HepG2 (cell line): ENCODE data around the gene PPP1CA. TPM values are rescaled to one million over a fixed set of nuclear protein-coding genes. Genes with fewer than 3 reads are reported as not detected.

Experiments used
- ATAC-seq: fragments of 200-7000 bp; cut with Tn5 transposase; 3 replicates; pipeline ENCODE4 v1.9.1; 2020; ENCODE audit warnings: mild to moderate bottlenecking, moderate library complexity
- BruUV-seq: library from RNA; stranded (reverse); fragments of 400-500 nt; replicated peaks from 2 replicates; lab custom pipeline; 2021; lab: Mats Ljungman, UMichigan
- CTCF ChIA-PET: fragments of 300-600 bp; formaldehyde crosslinking; extraction: SDS; loops from one replicate; lab custom pipeline; 2021; ENCODE audit warnings: low total read pairs, inconsistent platforms, low intra/inter-chr PET ratio; lab: Yijun Ruan, JAX
- POLR2A ChIA-PET: fragments of 350-600 bp; sonication (Branson Sonifier 250); formaldehyde crosslinking; loops from one replicate; lab custom pipeline; 2020; ENCODE audit warnings: antibody characterized with exemption, inconsistent platforms; lab: Yijun Ruan, JAX
- DNase-seq: peaks from one replicate; pipeline ENCODE4 v3.0.0-alpha.2; 2015; ENCODE audit warnings: low spot score
- FAIRE-seq: peaks from 3 replicates; lab custom pipeline; 2011; peaks lifted over from hg19 to GRCh38; lab: Jason Lieb, UNC
- H2AFZ ChIP-seq: one replicate; pipeline ENCODE4 v1.6.1; 2011; ENCODE audit warnings: low read length, inconsistent platforms
- H3K27ac ChIP-seq: fragments of 300-600 bp; 3 replicates; pipeline ENCODE4 v1.8.0; 2011; ENCODE audit warnings: mixed run types, mild to moderate bottlenecking, mixed read lengths, low read length, inconsistent platforms; ENCODE audit not compliant: insufficient read depth; ENCODE audit errors: extremely low read length
- H3K27me3 ChIP-seq, 2 experiments: fragments of 200-600 bp in 1 of 2; 2 replicates in 1 of 2; 3 replicates in 1 of 2; pipeline versions ENCODE4 v1.6.0 to v1.8.0; 2011; ENCODE audit warnings: low read length in 2 of 2, mild to moderate bottlenecking in 2 of 2, moderate library complexity in 2 of 2, inconsistent platforms in 1 of 2; ENCODE audit not compliant: insufficient read depth in 2 of 2, control insufficient read depth in 1 of 2
- H3K36me3 ChIP-seq, 2 experiments: fragments of 200-600 bp in 1 of 2; replicated peaks in 1 of 2; 2 replicates in 1 of 2; 3 replicates in 1 of 2; pipeline versions ENCODE4 v1.5.1 to v1.8.0; 2011; ENCODE audit warnings: low read length in 2 of 2, inconsistent platforms in 1 of 2; ENCODE audit not compliant: insufficient read depth in 2 of 2, control insufficient read depth in 1 of 2
- H3K4me1 ChIP-seq: 2 replicates; pipeline ENCODE4 v1.5.1; 2012; ENCODE audit warnings: low read length, inconsistent platforms; ENCODE audit not compliant: insufficient read depth
- H3K4me2 ChIP-seq: 2 replicates; pipeline ENCODE4 v1.6.0; 2011; ENCODE audit warnings: low read depth, low read length, inconsistent platforms
- H3K4me3 ChIP-seq, 3 experiments: fragments of 200-600 bp in 1 of 3; sonication (generic), shearing (Covaris generic) in 1 of 3; replicated peaks in 1 of 3; 2 replicates each; pipeline ENCODE4 v1.5.1; 2011 to 2016; ENCODE audit warnings: low read length in 3 of 3, inconsistent platforms in 2 of 3, low read depth in 2 of 3, mild to moderate bottlenecking in 2 of 3, control low read depth in 1 of 3, mixed read lengths in 1 of 3; ENCODE audit not compliant: insufficient read depth in 1 of 3
- H3K79me2 ChIP-seq: one replicate; pipeline ENCODE4 v1.6.1; 2011; ENCODE audit warnings: low read length, inconsistent platforms; ENCODE audit not compliant: insufficient read depth
- H3K9ac ChIP-seq: 2 replicates; pipeline ENCODE4 v1.6.0; 2011; ENCODE audit warnings: mild to moderate bottlenecking, low read depth, low read length, inconsistent platforms; ENCODE audit not compliant: insufficient read depth
- H3K9me3 ChIP-seq: 2 replicates; pipeline ENCODE4 v1.5.1; 2012; ENCODE audit warnings: mild to moderate bottlenecking, low read length
- H4K20me1 ChIP-seq: 2 replicates; pipeline ENCODE4 v1.6.0; 2011; ENCODE audit warnings: inconsistent platforms, mild to moderate bottlenecking, low read length, moderate library complexity; ENCODE audit not compliant: insufficient read depth
- CREM ChIP-seq, 2 experiments: sonication (generic) in 1 of 2; formaldehyde crosslinking in 1 of 2; IDR thresholded peaks; 2 replicates each; pipeline versions ENCODE4 v1.4.0 to v1.6.1; 2016 to 2020; ENCODE audit warnings: antibody characterized with exemption in 1 of 2, mild to moderate bottlenecking in 1 of 2, missing genetic modification reagents in 1 of 2
- FLYWCH1 ChIP-seq: sonication (generic); formaldehyde crosslinking; IDR thresholded peaks from 2 replicates; pipeline ENCODE4 v1.8.1; 2023; ENCODE audit warnings: mild to moderate bottlenecking, missing genetic modification reagents
- FOXJ3 ChIP-seq: sonication (generic); formaldehyde crosslinking; IDR thresholded peaks from 2 replicates; pipeline ENCODE4 v1.4.0; 2020; ENCODE audit warnings: missing genetic modification reagents, mild to moderate bottlenecking, borderline replicate concordance
- HOXD1 ChIP-seq: sonication (generic); formaldehyde crosslinking; IDR thresholded peaks from 2 replicates; pipeline ENCODE4 v1.5.0; 2020; ENCODE audit warnings: missing genetic modification reagents
- JDP2 ChIP-seq: sonication (generic); formaldehyde crosslinking; IDR thresholded peaks from 2 replicates; pipeline ENCODE4 v1.8.1; 2022; ENCODE audit warnings: missing genetic modification reagents, borderline replicate concordance
- KDM2A ChIP-seq: sonication (generic); formaldehyde crosslinking; IDR thresholded peaks from 2 replicates; pipeline ENCODE4 v1.4.0; 2020; ENCODE audit warnings: low read depth, missing genetic modification reagents, borderline replicate concordance
- MAFK ChIP-seq, 2 experiments: IDR thresholded peaks in 1 of 2; conservative IDR thresholded peaks in 1 of 2; 2 replicates each; pipeline ENCODE4 v1.6.1; 2011; ENCODE audit warnings: improper control_type of control experiment in 2 of 2, low read length in 2 of 2
- NFE2L2 ChIP-seq: fragments of 150-350 bp; IDR thresholded peaks from 2 replicates; pipeline ENCODE4 v1.6.1; 2014; ENCODE audit warnings: low read length
- SOX6 ChIP-seq, 2 experiments: fragments of 450-650 bp in 1 of 2; sonication (generic) in 1 of 2; formaldehyde crosslinking in 1 of 2; IDR thresholded peaks; 2 replicates each; pipeline versions ENCODE4 v1.4.0 to v1.6.1; 2017 to 2020; ENCODE audit warnings: antibody characterized with exemption in 1 of 2, mild to moderate bottlenecking in 1 of 2, missing genetic modification reagents in 1 of 2
- ZNF431 ChIP-seq: sonication (generic); formaldehyde crosslinking; IDR thresholded peaks from 2 replicates; pipeline ENCODE4 v1.9.0; 2022; ENCODE audit warnings: missing genetic modification reagents, low read depth, mild to moderate bottlenecking, borderline replicate concordance
- ZNF547 ChIP-seq: sonication (generic); formaldehyde crosslinking; IDR thresholded peaks from 2 replicates; pipeline ENCODE4 v1.5.1; 2020; ENCODE audit warnings: mild to moderate bottlenecking, missing genetic modification reagents
- ZNF572 ChIP-seq: sonication (generic); formaldehyde crosslinking; IDR thresholded peaks from 2 replicates; pipeline ENCODE4 v1.5.1; 2020; ENCODE audit warnings: mild to moderate bottlenecking, missing genetic modification reagents
- WGBS: methylation state at CpG from one replicate; pipeline ENCODE4 v1.1.6; 2017; ENCODE audit warnings: low lambda C conversion rate; 5-methylcytosine and 5-hydroxymethylcytosine counted together
- in situ Hi-C: cut with HindIII; loops from 2 replicates; pipeline ENCODE4 v1.10.0; 2017; ENCODE audit warnings: low pct_unique_long_range_greater_than_20kb; ENCODE audit not compliant: extremely low pct_ligation_motif_present
- intact Hi-C: fragments of 100-400 bp; cut with micrococcal nuclease; formaldehyde crosslinking; loops from one replicate; pipeline ENCODE4 v1.10.0; 2022; ENCODE audit not compliant: unreplicated experiment
- polyA plus RNA-seq, 8 experiments: library from polyadenylated mRNA; depleted of rRNA in 3 of 8; stranded (reverse) in 7 of 8; unstranded in 1 of 8; fragments of >200 nt; fragmentation: Illumina TruSeq in 4 of 8; extraction: Trizol in 4 of 8; gene quantifications; 2 replicates each; pipeline versions ENCODE4 v1.2.1 to v1.2.3, GENCODE V29; 2011 to 2016; ENCODE audit warnings: low read depth in 4 of 8, missing spikeins in 1 of 8, mixed read lengths in 1 of 8; ENCODE audit not compliant: insufficient read depth in 1 of 8
- total RNA-seq, 5 experiments: library from RNA; depleted of rRNA; stranded (reverse); fragments of >200 nt; fragmentation: Illumina TruSeq; extraction: Trizol; gene quantifications; 2 replicates each; pipeline ENCODE4 v1.2.3, GENCODE V29; 2016; ENCODE audit warnings: low read depth in 1 of 5
- TF ChIP-seq, protein P1 (sequence below): sonication (generic); formaldehyde crosslinking; IDR thresholded peaks from 2 replicates; pipeline ENCODE4 v1.8.0; 2022; ENCODE audit warnings: mild to moderate bottlenecking, missing genetic modification reagents, moderate library complexity
- TF ChIP-seq, protein P2 (sequence below): sonication (generic); formaldehyde crosslinking; conservative IDR thresholded peaks from 2 replicates; pipeline ENCODE4 v1.4.0; 2020; ENCODE audit warnings: missing genetic modification reagents

PPP1CA gene
- total and polyA plus RNA-seq, 2 of the 13 experiments (the other 11 are each of a cell fraction or from before 2014, with no cell fraction given), result 149 to 170 TPM

DNA sequence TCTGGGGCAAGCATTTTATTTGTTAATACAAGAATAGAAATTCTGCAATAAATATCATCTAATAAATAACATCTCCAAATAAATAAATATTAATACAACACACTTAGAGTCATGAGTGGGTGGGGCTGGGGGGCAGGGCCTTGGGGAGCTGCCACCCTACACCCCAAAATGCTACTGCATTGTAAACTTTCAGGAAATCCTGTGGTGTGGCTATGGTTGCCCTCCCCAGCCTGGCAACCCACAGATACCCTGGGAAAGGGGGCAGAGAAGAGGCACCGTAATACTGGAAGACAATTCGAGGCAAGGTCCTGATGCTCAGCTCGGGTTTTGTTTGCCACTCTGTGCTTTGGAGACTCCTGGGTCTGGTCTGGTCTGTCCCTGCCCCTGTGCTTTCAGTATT lies 37.5 kb downstream of the PPP1CA start:
- ChIA-PET CTCF (no interaction called here), POLR2A (interaction anchor here (2.9 kb wide), 2 partner anchors 9 to 11 kb away, joined by 9 to 10 read pairs; partner anchors contain the start of genes CLCF1 and POLD4)
- DNase-seq, result no peak
- no peak for ATAC-seq
- H3K27ac ChIP-seq, result no peak overlapping the region
- H3K27me3 ChIP-seq, result no peaks in the 10 kb centered on the region
- no peak overlapping the region for H3K4me2 ChIP-seq
- WGBS, result 88% methylated on average over 3 of the region's 3 CpGs
- H3K36me3 ChIP-seq, result no peaks in the 10 kb centered on the region
- BruUV-seq, result no TSS peak
- no peak overlapping the region for H3K9ac ChIP-seq
- no peak for FAIRE-seq
- no peak overlapping the region for H2AFZ ChIP-seq
- H3K4me1 ChIP-seq, result no peaks in the 10 kb centered on the region
- in situ Hi-C loops (no loop called here), intact Hi-C loops (no loop called here)
- no peaks in the 10 kb centered on the region for H3K79me2 ChIP-seq
- no peak overlapping the region for H3K4me3 ChIP-seq
- no peak for TF ChIP-seq HOXD1
- TF ChIP-seq CREM (IDR thresholded peaks at IDR 0.05), result no peak
- no peak for TF ChIP-seq CREM (CRISPR knock-in tag; IDR thresholded peaks at IDR 0.05)
- no peak for TF ChIP-seq ZNF431 (CRISPR knock-in tag)
- no peak for TF ChIP-seq ZNF547
- TF ChIP-seq, protein P1, sequence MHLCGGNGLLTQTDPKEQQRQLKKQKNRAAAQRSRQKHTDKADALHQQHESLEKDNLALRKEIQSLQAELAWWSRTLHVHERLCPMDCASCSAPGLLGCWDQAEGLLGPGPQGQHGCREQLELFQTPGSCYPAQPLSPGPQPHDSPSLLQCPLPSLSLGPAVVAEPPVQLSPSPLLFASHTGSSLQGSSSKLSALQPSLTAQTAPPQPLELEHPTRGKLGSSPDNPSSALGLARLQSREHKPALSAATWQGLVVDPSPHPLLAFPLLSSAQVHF (CRISPR knock-in tag), result no peak
- H4K20me1 ChIP-seq, result no peaks in the 10 kb centered on the region
- H3K9me3 ChIP-seq, result no peaks in the 10 kb centered on the region

DNA sequence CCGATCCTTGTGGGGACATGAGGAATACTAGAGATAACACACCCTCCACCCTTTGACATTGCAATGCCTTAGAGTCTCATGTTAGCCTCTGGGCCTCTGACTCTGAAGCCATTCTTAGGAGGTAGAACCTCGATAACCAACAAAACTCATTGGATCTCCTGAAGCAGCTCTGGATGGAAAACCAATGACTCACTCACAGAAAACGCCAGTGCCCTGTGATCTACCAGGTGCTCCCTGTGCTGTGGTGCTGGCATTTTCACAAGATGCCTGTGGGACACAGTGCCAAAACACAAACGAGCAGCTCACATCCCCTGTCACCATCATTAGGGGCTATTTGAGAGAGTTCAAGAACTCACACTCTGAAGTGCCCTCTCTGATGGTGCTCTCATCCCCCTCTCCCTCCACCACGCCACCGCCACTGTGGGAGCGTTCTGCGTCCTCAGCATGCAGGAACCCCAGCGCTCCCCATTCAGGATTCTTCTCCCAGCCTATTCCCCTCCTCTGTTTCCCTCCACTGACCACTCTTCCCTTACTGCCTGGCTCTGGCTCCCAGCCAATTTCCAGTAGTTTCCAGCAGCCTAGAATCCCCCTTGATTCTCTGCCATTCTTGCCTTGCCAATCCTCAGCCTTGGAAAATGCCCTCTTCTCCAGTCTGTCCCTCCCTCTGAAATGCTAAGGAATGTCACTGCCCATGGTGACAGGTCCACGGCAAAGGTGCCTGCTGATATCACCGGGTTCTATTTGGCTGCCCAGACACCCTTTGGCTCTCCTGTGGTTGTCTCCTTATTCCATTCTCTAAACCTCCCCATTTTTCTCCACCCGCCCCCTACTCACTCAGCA lies 43.6 kb downstream of the PPP1CA start:
- H3K4me1 ChIP-seq, result peaks cover 38% of the 10 kb centered on the region
- no peak overlapping the region for H3K9ac ChIP-seq
- intact Hi-C loops, result loop anchor here (1.0 kb wide), 1 partner anchor 24 kb away; no protein-coding TSS in a partner anchor
- H3K4me2 ChIP-seq, result no peak overlapping the region
- BruUV-seq, result no TSS peak
- WGBS, result 60% methylated on average over 12 of the region's 12 CpGs
- ATAC-seq (no peak), DNase-seq (no peak), FAIRE-seq (no peak)
- H3K27me3 ChIP-seq, result no peaks in the 10 kb centered on the region
- POLR2A ChIA-PET, result interaction anchor here (9.7 kb wide), 1 partner anchor 20 kb away, joined by 365 read pairs; the partner anchor contains the start of gene CLCF1
- no peaks in the 10 kb centered on the region for H3K36me3 ChIP-seq
- CTCF ChIA-PET, result interaction anchor here (1.4 to 4.1 kb wide), 2 partner anchors 15 to 24 kb away, joined by 9 to 45 read pairs; partner anchors contain the start of gene CLCF1
- in situ Hi-C loops, result no loop called here
- TF ChIP-seq, protein P2, sequence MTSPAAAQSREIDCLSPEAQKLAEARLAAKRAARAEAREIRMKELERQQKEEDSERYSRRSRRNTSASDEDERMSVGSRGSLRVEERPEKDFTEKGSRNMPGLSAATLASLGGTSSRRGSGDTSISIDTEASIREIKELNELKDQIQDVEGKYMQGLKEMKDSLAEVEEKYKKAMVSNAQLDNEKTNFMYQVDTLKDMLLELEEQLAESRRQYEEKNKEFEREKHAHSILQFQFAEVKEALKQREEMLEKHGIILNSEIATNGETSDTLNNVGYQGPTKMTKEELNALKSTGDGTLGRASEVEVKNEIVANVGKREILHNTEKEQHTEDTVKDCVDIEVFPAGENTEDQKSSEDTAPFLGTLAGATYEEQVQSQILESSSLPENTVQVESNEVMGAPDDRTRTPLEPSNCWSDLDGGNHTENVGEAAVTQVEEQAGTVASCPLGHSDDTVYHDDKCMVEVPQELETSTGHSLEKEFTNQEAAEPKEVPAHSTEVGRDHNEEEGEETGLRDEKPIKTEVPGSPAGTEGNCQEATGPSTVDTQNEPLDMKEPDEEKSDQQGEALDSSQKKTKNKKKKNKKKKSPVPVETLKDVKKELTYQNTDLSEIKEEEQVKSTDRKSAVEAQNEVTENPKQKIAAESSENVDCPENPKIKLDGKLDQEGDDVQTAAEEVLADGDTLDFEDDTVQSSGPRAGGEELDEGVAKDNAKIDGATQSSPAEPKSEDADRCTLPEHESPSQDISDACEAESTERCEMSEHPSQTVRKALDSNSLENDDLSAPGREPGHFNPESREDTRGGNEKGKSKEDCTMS (CRISPR knock-in tag), result no peak
- TF ChIP-seq ZNF572, result no peak
- no peak for TF ChIP-seq FOXJ3
- TF ChIP-seq MAFK (conservative IDR thresholded peaks at IDR 0.05 in 1 of 2, IDR thresholded peaks at IDR 0.05 in 1 of 2; ENCODE audit: low read length in 2 of 2), result no peak
- no peak for TF ChIP-seq SOX6 (IDR thresholded peaks at IDR 0.05)
- TF ChIP-seq SOX6 (CRISPR knock-in tag; IDR thresholded peaks at IDR 0.05), result no peak
- TF ChIP-seq JDP2 (CRISPR knock-in tag), result no peak
- no peak for TF ChIP-seq FLYWCH1 (CRISPR knock-in tag)
- TF ChIP-seq NFE2L2, result no peak
- no peak for TF ChIP-seq KDM2A
- no peak overlapping the region for H2AFZ ChIP-seq
- no peak overlapping the region for H3K4me3 ChIP-seq
- H3K27ac ChIP-seq, result no peak overlapping the region
- no peaks in the 10 kb centered on the region for H3K79me2 ChIP-seq
- no peaks in the 10 kb centered on the region for H3K9me3 ChIP-seq
- no peaks in the 10 kb centered on the region for H4K20me1 ChIP-seq
